Activated CD8-positive, alpha-beta memory T cell treated with anti-CD3 and anti-CD28 coated beads for 36 hours (primary cell): ENCODE measurements around the gene AHNAK2. TPM values are rescaled to one million over a fixed set of nuclear protein-coding genes. Genes with fewer than 3 reads are reported as not detected.

Experiments used
- CTCF ChIA-PET: fragments of 350-600 bp; sonication (Branson Sonifier 250); formaldehyde crosslinking; loops from one replicate; lab custom pipeline; 2021; ENCODE audit warnings: antibody characterized with exemption; lab: Charles Lee
- POLR2A ChIA-PET: fragments of 350-600 bp; sonication (Branson Sonifier 250); formaldehyde crosslinking; loops from one replicate; lab custom pipeline; 2021; ENCODE audit warnings: antibody characterized with exemption; lab: Charles Lee
- total RNA-seq, 2 experiments: library from RNA; stranded (reverse); gene quantifications; one replicate each; pipeline ENCODE4 v1.2.3, GENCODE V29; 2021

Gene AHNAK2
- total RNA-seq, 2 experiments from 2014 or later, result 0.02 TPM; not detected in 1

DNA sequence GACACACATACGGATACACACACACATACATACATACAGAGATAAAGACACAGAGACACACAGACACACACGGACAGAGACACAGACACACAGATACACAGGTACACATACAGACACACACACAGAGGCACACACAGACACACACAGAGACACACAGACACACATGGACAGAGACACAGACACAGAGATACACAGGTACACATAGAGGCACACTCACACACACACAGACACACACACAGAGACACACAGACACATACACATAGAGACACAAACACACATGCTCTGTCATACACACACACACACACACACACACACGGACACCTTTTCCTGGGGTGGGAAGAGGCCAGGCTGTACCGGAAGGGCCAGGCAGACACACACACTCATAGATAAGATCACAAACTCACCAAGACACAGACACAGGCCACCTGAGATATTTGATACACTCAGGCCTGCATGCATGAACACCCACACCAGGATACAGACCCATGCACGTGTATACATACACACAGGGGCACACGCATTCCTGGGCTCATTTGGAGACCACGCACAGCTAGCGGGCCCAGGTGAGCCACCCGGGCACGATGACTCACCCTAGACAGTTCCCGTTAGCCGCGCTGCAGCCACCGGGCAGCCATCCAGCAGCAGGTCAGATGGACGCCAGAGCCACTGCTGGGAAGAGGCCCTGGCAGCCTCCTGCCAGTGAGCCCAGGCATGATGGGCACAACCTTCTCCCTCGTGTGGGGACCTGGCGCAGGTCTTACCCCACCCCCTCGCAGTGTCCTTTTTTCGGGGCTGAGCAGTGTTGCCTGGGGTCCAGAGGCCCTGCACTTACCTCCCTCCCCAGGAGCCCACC lies 1.8 kb upstream of the AHNAK2 start:
- ChIA-PET CTCF (interaction anchor here (1.0 kb wide), 1 partner anchor 66 kb away, joined by 5 read pairs; no protein-coding TSS in a partner anchor), POLR2A (no interaction called here)

DNA sequence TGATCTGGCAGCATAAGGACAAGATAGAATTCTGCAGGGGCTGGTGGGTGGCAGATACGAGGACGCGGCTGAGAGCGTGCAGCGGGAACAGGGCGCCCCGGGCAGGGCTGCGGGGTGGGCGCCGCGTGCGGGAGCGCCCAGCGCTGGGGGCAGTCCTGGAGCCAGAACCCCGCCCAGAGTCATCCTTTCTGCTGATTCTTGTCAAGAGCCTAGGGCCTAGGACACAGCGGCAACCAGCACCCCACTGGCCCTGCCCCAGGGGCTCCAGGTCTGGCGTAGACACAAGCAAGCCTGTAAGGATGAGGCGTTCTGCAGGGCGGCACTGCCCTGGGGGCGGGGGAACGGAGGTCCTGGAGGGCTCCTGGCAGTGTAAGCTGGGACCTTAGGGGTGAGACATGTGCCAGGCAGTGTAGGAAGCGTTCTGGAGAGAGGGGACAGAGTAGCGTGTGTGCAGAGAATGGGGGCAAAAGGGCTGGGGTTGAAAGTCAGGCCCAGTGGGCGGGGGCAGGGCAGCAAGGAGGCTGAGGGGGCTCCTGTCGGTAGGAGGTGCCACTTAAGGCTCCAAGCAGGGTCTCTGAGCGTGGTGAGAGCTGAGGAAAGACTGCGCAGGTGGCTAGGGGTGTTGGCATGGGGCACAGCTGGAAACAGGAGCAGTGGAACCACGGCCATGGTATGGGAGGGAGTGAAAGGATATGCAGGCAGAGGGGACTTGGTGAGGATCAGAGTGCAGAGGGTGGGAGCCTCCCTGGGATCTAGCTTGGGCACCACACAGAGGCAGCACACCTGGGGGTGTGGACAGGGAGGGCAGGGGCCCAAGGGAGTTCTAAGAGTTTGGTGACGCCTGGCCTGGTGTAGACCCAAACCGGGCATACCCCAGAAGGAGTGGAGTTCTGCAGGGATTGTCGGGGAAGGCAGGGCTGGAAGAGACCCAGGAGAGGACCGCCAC lies 845 bp upstream of the AHNAK2 start:
- POLR2A ChIA-PET, result no interaction called here
- CTCF ChIA-PET, result interaction anchor here (0.6 to 1.3 kb wide), 3 partner anchors 57 to 964 kb away, joined by 3 to 5 read pairs (median 3); no protein-coding TSS in a partner anchor

DNA sequence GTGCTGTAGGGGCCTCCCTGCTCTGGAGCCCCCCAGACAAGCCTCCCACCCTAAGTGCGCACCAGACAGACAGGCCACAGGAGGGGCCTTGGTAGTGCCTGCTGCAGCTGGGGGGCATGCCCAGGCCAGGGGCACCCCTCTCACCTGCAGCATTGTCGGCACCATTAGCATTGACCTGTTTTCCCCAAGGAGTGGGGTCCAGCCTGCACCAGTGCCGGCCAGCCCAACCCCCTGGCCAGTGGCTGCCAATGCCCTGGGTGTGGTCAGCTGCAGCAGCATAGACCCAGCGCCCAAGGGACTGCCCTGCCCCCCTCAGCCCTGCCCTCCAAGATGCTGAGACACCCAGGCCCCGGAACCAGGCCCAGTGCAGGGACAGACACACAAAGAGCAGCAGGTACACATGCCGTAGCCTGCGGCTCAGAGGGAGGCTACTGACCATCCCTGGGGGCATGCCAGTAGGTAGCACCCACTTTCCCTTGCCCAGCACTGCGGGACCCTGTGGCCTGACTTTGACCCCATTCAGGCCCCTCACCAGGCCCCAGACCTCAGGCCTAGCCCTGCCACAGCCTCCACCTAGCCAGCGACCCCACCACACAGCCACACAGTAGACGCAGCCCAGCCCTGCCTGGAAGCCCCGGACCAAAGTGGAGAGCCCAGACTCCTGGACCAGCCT lies 1.0 kb downstream of the AHNAK2 start:
- ChIA-PET CTCF (interaction anchor here (1.0 to 8.4 kb wide), 6 partner anchors 8 to 109 kb away, joined by 3 to 108 read pairs (median 7); partner anchors contain the start of gene CLBA1), POLR2A (no interaction called here)

DNA sequence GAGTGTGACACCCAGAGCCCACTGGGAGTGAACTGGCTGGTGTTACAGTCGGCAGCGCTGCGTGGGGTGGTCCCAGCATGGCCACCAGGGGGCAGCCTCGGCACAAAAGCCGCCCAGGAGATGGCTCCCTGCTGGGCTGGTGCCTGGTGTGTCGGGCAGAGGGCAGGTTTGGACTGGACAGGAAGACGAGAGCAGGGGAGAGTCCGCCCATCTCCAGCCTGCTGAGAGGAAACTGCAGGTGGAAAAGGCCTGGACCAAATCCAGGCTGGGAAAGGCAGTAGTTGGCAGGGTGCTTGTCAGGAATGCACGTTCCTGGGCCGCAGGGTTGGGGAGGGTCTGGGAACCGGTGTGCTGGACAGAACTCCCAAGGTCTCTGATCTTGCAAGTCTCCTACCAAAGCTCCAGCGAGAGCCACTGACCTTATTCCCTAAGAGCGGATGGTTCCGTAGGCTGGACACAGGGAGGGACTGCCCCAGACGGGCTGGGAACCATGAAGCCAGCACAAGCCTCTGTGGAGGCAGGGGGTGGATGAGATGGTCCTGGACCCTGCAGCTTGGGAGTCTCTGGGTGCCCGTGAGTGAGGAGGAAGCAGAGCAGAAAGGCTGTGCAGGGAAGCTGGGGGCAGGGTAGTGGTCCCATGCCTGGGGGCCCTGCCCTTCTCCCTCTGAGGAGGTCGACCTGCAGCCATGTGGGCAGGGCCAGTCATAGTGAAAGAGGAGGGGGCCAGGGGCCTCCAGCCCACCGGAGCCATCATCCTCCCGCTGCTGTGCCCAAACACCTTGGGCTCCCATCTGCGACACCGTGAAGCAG lies 1.8 kb downstream of the AHNAK2 start:
- ChIA-PET CTCF (interaction anchor here (1.0 to 8.4 kb wide), 14 partner anchors 8 to 376 kb away, joined by 3 to 108 read pairs (median 4); partner anchors contain the start of genes BRF1, CDCA4, CLBA1 and GPR132), POLR2A (no interaction called here)

DNA sequence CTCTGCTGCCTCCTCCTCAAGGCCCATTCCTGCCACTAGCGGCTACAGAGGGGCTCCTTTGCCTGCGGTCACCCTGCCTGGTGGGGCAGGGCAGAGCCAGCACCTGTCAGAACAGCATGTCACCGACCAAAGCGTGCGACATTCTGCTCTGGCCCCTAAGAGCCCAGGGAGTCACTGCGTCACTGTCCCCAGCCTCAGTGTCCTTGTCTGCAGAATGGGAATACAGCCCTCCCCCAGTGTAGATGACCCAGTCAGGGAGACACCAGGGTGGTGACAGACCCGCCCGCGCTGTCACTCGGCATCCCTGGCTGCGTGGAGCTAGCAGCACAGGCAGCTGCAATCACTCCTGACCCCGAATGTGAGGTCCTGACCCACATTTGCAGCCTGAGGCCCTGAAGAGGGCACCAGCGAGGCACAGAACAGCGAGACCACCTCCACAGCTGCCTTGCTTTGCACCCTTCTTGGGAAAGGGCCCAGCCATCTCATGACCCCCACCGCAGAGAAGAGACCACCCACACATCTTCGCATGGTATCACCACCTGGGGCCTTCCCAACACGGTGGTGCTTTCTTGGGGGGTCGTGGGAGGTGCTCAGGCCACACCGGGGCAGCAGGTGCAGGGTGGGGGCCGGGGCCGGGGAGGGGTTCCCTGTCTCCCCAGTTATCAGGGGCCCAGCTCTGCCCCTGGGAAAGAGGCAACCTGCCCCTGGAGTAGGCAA lies 2.5 kb downstream of the AHNAK2 start:
- ChIA-PET POLR2A (no interaction called here), CTCF (interaction anchor here (0.9 to 8.4 kb wide), 17 partner anchors 9 to 376 kb away, joined by 3 to 108 read pairs (median 4); partner anchors contain the start of genes BRF1, CDCA4, CLBA1 and GPR132)

DNA sequence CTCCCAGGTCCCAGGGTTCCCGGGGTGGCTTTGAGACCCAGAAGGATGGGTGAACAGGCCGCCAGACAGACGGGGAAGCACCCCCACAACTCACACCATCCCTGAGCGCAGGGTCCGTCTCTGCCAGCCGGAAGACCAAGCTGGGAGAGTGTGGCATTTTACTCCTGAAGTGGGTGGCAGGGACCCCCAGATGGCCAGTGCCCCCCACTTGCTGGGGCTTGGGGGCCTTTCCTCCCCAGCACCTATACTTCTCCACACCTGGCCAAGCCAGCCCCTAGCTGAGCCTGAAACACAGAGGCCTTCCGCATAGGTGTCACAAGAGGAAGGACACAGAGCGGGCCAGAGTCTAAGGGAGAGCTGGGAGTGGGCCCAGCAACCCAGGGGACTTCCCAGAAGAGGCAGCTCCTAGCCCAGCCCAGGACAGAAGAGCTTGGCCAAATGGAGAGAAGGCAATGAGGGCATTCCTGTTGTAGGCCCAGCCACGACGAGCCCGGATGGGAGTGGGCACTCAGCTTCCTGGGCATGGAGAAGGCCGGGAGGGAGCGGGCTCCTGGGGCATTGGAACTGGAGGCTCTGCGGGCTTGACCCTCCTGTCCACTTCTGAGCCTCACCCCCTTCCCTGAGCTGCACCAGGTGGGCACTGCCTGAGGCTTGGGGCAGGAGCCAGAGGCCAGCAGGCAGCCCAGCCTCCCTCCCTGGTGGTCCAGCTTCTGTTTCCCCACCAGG lies 3.3 kb downstream of the AHNAK2 start:
- POLR2A ChIA-PET, result no interaction called here
- CTCF ChIA-PET, result interaction anchor here (0.9 to 8.4 kb wide), 11 partner anchors 10 to 325 kb away, joined by 3 to 108 read pairs (median 7); partner anchors contain the start of genes BRF1 and CLBA1

DNA sequence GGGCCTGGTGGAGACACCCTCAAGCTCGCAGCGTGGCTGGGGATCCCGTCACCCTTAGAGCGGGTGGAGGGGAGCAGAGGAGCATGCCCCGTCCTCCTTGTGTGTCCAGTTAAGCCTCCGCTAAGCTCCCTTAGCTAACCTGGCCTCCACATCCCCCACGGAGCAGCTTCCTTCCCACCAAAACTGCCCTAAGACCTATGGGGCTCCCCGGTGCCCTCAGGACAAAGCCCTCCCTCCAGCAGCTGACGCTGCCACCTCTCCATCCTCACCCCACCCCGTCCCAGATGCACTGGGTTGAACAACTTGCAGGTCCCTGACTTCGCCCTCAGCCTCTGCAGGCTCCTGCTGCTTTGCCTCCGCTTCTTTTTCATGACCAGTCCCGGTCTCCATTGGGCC lies 4.0 kb downstream of the AHNAK2 start:
- ChIA-PET POLR2A (no interaction called here), CTCF (interaction anchor here (1.0 to 8.4 kb wide), 5 partner anchors 11 to 72 kb away, joined by 3 to 108 read pairs (median 7); partner anchors contain the start of gene CLBA1)

DNA sequence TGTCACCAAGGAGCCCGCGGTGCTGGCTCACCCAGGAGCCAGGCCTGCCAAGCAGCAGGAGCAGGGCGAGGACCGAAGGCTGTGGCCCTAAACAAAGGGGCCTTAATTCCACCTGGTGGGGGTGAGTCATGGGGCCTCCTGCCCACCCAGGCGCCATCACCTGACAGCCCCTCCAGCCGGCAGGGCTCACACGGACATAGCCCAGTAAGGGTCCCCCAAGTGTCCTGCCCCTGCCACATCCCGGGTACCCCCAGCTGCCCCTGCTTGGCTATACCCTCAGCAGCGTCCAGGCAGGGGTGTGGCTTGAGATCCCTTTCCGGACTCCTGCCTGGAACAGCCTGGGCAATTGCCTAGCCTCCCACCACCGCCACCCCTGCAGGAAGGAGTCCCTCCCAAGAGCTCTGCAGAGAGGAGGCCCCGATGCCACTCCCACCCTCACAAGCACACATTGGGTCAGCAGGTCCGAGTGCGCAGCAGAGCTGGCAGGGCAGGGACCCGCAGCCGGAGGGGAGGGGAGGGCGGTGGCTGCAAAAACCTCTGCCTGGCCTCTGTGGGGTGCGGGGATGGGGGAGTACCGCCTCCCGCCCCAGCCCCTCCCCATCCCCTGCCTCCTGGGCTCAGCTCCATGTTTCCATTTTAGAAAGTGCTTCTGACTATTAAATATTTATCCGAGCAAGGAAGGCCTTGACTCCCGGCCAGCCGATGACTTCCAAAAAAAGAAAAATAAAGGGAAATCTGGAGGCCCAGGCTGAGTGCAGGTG lies 4.6 kb downstream of the AHNAK2 start:
- ChIA-PET CTCF (interaction anchor here (0.6 to 8.4 kb wide), 7 partner anchors 11 to 86 kb away, joined by 3 to 108 read pairs (median 4); partner anchors contain the start of gene CLBA1), POLR2A (no interaction called here)

DNA sequence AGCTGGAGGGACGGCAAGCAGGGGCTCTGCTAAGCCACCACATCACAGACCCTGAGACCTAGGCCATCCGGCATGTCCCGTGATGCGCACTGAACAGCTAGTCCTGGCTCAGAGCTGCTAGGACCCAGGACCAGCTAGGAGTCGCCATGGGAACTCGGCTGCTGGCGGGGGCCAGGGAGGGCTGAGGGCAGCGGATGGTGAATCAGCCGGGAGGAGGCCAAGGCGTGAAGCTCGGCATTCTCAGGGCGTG lies 5.1 kb downstream of the AHNAK2 start:
- ChIA-PET POLR2A (no interaction called here), CTCF (interaction anchor here (0.6 to 8.4 kb wide), 5 partner anchors 12 to 86 kb away, joined by 3 to 108 read pairs (median 4); partner anchors contain the start of gene CLBA1)

DNA sequence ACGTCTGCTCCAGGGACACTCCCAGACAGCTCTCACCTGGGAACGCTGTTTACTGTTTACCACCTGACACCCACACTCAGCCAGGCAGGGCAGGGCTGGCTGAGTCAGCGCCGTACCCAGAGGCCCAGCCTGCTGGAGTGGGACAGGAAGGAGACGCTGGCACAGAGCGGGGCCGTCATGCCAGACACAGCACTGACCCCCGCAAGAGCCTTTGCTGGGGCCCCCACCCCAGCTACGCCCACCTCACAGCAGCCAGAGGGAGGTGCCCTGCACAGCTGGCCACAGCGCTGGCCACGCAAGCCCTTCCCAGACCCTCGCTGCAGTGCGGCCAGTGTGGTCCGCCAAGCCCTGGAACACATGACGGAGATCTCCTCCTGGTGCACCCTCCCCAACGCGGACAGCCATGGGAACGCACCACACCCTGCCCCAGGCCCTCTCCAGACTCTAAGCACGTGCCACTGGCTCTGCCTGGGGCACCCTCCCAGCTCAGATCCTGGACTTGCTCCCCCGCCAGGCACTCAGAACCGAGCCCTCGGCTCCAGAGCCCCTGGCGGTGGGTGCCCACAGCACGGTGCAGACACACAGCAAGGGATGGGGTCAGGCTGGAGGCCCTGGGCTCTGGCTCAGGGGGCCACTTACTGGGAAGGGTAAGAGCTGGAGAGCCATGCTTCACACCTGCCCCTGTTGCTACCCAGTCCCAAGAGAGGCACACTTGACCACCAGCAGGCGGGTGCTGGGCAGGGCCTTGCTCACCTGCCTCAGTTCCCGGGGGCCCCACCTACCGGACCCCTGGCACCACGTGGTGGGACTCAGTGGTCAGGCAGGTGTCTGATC lies 5.7 kb downstream of the AHNAK2 start:
- POLR2A ChIA-PET, result no interaction called here
- CTCF ChIA-PET, result interaction anchor here (0.9 to 8.4 kb wide), 2 partner anchors 74 to 87 kb away, joined by 3 to 108 read pairs; no protein-coding TSS in a partner anchor

DNA sequence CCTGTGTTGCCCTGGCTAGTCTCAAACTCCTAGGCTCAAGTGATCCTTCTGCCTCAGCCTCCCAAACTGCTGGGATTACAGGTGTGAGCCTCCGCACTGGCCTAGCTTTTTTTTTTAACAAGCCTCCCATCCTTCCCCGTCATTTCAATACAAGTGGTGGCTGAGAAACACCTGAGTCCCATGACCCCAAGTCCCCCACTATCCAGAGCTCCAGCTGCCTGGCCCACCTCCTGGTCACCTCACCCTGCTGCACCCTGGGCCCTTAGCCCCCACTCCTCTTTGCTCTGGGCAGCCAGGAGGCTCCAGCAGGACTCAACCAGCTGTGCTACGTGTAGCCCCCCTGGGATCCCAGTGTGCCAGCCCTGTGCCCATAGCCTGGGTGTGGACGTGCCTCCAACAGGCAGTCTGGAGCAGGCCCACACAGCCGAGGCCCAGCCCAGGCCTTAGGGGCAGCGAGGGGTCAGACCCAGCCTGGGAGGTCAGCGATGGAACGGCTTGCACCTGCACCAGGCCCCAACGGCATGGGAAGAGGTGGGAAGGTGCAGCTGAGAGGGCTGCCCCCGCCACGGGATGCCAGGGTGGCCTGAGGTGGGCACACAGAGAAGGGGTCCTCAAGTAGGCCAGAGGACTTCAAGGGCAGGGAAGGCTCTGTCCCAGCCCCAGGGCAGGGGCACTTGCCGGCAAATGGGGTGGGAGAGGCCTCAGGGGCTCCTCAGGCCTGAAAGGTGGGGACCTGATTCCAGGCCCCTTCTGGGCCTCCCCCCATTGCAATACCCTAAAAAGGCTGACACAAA lies 6.5 kb downstream of the AHNAK2 start:
- ChIA-PET POLR2A (no interaction called here), CTCF (interaction anchor here (8.4 kb wide), 1 partner anchor 75 kb away, joined by 108 read pairs; no protein-coding TSS in a partner anchor)

DNA sequence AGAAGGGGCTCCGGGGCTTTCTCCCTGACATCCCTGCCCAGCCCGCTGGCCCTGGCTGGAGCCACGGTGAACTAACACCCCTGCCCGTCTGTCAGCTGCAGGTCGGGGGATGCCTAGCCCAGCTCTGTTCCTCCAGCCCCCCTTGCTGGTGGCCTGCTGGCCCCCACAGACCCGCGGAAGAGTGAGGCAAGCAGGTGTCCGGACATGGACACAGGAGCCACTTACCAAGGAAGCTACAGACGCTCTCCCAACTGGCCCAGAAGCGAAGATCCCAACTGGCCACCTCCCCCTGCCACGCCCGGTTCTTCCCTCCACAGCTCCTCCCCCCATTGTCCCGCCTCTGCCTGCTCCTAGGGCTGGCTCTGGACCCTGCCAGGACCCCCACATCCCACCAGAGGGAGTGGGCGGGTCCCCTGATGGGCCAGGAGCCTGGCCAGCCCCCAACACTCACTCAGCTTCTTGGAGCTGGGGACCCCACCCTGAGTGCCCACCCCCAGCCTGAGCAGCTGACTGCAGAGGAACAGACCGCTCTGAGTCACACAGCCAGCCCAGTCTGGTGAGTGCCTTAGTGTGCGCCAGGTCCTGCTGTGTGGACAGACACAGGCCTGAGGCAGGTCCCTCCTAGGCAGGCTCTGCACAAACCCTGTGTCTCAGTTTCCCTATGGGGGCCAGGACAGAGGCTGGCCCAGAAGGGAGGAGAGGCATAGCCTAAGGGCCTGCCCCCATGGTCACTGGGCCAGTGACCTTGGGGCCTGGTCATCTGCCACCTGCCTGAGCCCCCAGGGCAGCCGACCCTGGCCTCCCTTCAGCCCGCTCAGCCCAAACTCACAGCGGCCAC lies 7.7 kb downstream of the AHNAK2 start:
- POLR2A ChIA-PET, result no interaction called here
- CTCF ChIA-PET, result interaction anchor here (8.4 kb wide), 1 partner anchor 76 kb away, joined by 108 read pairs; no protein-coding TSS in a partner anchor

DNA sequence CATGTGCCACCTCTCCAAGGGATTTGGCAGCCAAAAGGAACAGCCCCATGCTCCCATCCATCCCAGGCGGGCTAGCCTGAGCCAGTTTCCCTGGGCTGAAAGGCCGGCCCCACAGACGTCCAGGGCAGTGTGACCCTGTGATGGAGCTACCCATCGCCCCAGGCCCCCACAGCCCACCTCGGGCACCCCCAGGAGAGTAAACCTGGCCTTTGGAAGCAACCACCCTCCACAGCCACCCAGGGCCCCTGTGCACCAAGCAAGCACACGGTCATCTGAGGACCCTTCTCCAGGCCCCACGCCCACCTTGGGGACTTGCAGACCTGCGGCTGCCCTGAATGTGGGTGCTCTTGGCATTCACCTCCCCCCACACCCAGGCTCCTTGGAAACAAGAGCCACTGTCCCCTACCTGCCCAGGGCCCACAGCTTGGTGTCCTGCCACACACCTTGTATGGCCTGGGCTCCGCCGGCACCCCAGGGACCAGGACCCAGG lies 8.4 kb downstream of the AHNAK2 start:
- CTCF ChIA-PET, result interaction anchor here (1.0 to 8.4 kb wide), 2 partner anchors 74 to 76 kb away, joined by 3 to 108 read pairs; no protein-coding TSS in a partner anchor

More for the DNA sequence above, 8.4 kb downstream of the AHNAK2 start:
- POLR2A ChIA-PET, result no interaction called here
